Gastrocnemius medialis (tissue), 4 donors: ENCODE data around the gene DTNBP1. TPM values are rescaled to one million over a fixed set of nuclear protein-coding genes. Genes with fewer than 3 reads are reported as not detected.
"Not testable (repeated sequence)": the region's sequence is repeated elsewhere in the genome, so short reads cannot be mapped to it uniquely, and the experiment has no call there.

Source experiments
- ATAC-seq, 2 donors: fragments of 150-250 bp; one replicate each; pipeline ENCODE4 v1.9.1; 2016
- DNase-seq, 2 donors: peaks; one replicate each; pipeline ENCODE4 v3.0.0-alpha.2; 2019
- H3K27ac ChIP-seq, 4 donors: fragments of 200-600 bp; sonication (generic); 1 replicate in 1 of 4; 2 replicates in 3 of 4; pipeline ENCODE4 v1.5.1; 2016 to 2018; ENCODE audit warnings: mild to moderate bottlenecking in 2 of 4, moderate library complexity in 1 of 4
- H3K27me3 ChIP-seq, 3 donors: fragments of 200-600 bp; sonication (generic) in 2 of 3; 1 replicate in 1 of 3; 2 replicates in 2 of 3; pipeline versions ENCODE4 v1.5.1 to v1.6.0; 2016 to 2019; ENCODE audit warnings: mild to moderate bottlenecking in 1 of 3, moderate library complexity in 1 of 3
- H3K36me3 ChIP-seq, 2 donors: fragments of 200-600 bp; sonication (generic) in 1 of 2; one replicate each; pipeline ENCODE4 v1.5.1; 2017 to 2018
- H3K4me1 ChIP-seq, 2 donors: fragments of 200-600 bp; sonication (generic) in 1 of 2; one replicate each; pipeline ENCODE4 v1.5.1; 2016 to 2017; ENCODE audit warnings: mild to moderate bottlenecking in 2 of 2
- H3K4me3 ChIP-seq, 4 donors: fragments of 200-600 bp; sonication (generic) in 3 of 4; 1 replicate in 1 of 4; 2 replicates in 3 of 4; pipeline ENCODE4 v1.5.1; 2016 to 2019; ENCODE audit warnings: mild to moderate bottlenecking in 2 of 4
- H3K9me3 ChIP-seq, 3 donors: fragments of 200-600 bp; sonication (generic) in 2 of 3; 1 replicate in 1 of 3; 2 replicates in 2 of 3; pipeline ENCODE4 v1.5.1; 2016 to 2019
- CTCF ChIP-seq, 5 experiments: fragments of 450-650 bp in 3 of 5; fragments of 200-600 bp in 2 of 5; sonication (generic) in 2 of 5; IDR thresholded peaks in 4 of 5; conservative IDR thresholded peaks in 1 of 5; 1 replicate in 4 of 5; 2 replicates in 1 of 5; pipeline ENCODE4 v1.5.1; 2016 to 2019; ENCODE audit warnings: antibody characterized with exemption in 5 of 5, mild to moderate bottlenecking in 3 of 5, moderate library complexity in 3 of 5
- POLR2A ChIP-seq, 2 donors: fragments of 450-650 bp; IDR thresholded peaks; one replicate each; pipeline ENCODE4 v1.6.1; 2017; ENCODE audit warnings: antibody characterized with exemption in 2 of 2, mild to moderate bottlenecking in 2 of 2, moderate library complexity in 2 of 2
- in situ Hi-C, 4 donors: fragments of 200-750 bp; cut with MboI; loops; one replicate each; pipeline versions ENCODE4 v1.15.0 to v1.8.0; 2017; ENCODE audit warnings: low sequenced_read_pairs in 4 of 4
- intact Hi-C: fragments of 100-400 bp; cut with DNase I; formaldehyde crosslinking; loops from one replicate; pipeline ENCODE4 v1.15.1; 2023; ENCODE audit warnings: low total_unique reads
- total RNA-seq, 4 donors: library from RNA; depleted of rRNA; stranded (reverse); fragments of >200 nt; gene quantifications; one replicate each; pipeline versions ENCODE4 v1.1.0 to v1.2.3, GENCODE V29; 2016

The DTNBP1 gene
- total RNA-seq, 4 donors from 2014 or later, result 5.2 to 33.5 (median 12.5) TPM

DNA sequence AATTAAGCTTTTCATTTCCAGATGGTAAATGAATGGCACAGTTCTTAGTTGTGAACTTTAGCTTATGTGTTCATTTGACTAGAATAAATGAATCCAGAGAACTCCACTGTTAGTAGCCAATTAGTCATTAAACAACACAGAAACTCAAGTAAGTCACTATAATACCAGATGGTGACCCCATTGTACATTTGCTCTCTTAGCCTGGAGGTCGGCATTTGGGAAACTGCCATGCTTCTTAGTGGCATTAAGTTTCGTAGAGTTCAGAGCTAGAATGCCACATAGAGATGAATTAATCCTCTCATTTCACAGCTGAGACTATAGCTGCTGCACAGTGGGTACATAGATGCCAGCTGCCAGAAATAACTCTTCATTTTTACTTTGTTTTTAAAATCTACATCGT is 10.8 kb upstream of the DTNBP1 start:
- in situ Hi-C loops, result no loop called here
- Histone ChIP-seq H3K4me1 (peaks cover 39 to 45% of the 10 kb centered on the region in 2 donors), H3K9me3 (no peaks in the 10 kb centered on the region), H3K36me3 (no peaks in the 10 kb centered on the region), H3K27me3 (no peaks in the 10 kb centered on the region), H3K27ac (peak overlapping the region; percentile 79 to 84 (median 84)), H3K4me3 (no peak overlapping the region)
- ATAC-seq (no peak), DNase-seq (no peak)
- intact Hi-C loops, result no loop called here
- no peak for TF ChIP-seq CTCF (IDR thresholded peaks at IDR 0.05 in 4 of 5, conservative IDR thresholded peaks at IDR 0.05 in 1 of 5)
- no peak for TF ChIP-seq POLR2A (IDR thresholded peaks at IDR 0.05)

- in situ Hi-C loops, result no loop called here
- Histone ChIP-seq H3K36me3 (no peaks in the 10 kb centered on the region), H3K27ac (peak overlapping the region; percentile 52 to 84 (median 81)), H3K27me3 (no peaks in the 10 kb centered on the region), H3K4me3 (no peak overlapping the region), H3K4me1 (peaks cover 39 to 45% of the 10 kb centered on the region in 2 donors), H3K9me3 (no peaks in the 10 kb centered on the region)
- DNase-seq (no peak), ATAC-seq (no peak)
- no peak for TF ChIP-seq CTCF (IDR thresholded peaks at IDR 0.05 in 4 of 5, conservative IDR thresholded peaks at IDR 0.05 in 1 of 5)
- TF ChIP-seq POLR2A (IDR thresholded peaks at IDR 0.05), result no peak
- intact Hi-C loops, result no loop called here
Measured at GRCh38 chr6:15672818-15673217, 10.0 kb upstream of the DTNBP1 start.

- no peak for TF ChIP-seq CTCF (IDR thresholded peaks at IDR 0.05 in 4 of 5, conservative IDR thresholded peaks at IDR 0.05 in 1 of 5)
- no peak for TF ChIP-seq POLR2A (IDR thresholded peaks at IDR 0.05)
- Histone ChIP-seq H3K27me3 (no peaks in the 10 kb centered on the region), H3K27ac (peak overlapping the region; percentile 49 to 84 (median 68)), H3K36me3 (no peaks in the 10 kb centered on the region), H3K4me1 (peaks cover 39 to 45% of the 10 kb centered on the region in 2 donors), H3K4me3 (no peak overlapping the region), H3K9me3 (no peaks in the 10 kb centered on the region)
- peak; percentile 56 to 60 for ATAC-seq
- in situ Hi-C loops (no loop called here), intact Hi-C loops (no loop called here)
- DNase-seq, result no peak
Measured at GRCh38 chr6:15672291-15672690, 9.5 kb upstream of the DTNBP1 start.

GRCh38 chr6:15668918-15669317 is 6.1 kb upstream of the DTNBP1 start:
- TF ChIP-seq POLR2A (IDR thresholded peaks at IDR 0.05) (no peak), CTCF (IDR thresholded peaks at IDR 0.05 in 4 of 5, conservative IDR thresholded peaks at IDR 0.05 in 1 of 5) (no peak)
- H3K27me3 ChIP-seq, result no peaks in the 10 kb centered on the region
- H3K27ac ChIP-seq, result no peak overlapping the region
- no peak for DNase-seq
- intact Hi-C loops, result no loop called here
- no peaks in the 10 kb centered on the region for H3K9me3 ChIP-seq
- ATAC-seq, result no peak
- peaks cover 22 to 24% of the 10 kb centered on the region in 2 donors for H3K4me1 ChIP-seq
- H3K36me3 ChIP-seq, result no peaks in the 10 kb centered on the region
- in situ Hi-C loops, result no loop called here
- H3K4me3 ChIP-seq, result no peak overlapping the region

DNA sequence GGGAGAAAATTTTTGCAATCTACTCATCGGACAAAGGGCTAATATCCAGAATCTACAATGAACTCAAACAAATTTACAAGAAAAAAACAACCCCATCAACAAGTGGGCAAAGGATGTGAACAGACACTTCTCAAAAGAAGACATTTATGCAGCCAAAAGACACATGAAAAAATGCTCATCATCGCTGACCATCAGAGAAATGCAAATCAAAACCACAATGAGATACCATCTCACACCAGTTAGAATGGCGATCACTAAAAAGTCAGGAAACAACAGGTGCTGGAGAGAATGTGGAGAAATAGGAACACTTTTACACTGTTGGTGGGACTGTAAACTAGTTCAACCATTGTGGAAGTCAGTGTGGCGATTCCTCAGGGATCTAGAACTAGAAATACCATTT is 4.1 kb upstream of the DTNBP1 start:
- intact Hi-C loops, H3K4me3 ChIP-seq, H3K4me1 ChIP-seq, in situ Hi-C loops, H3K9me3 ChIP-seq, H3K36me3 ChIP-seq, DNase-seq, ATAC-seq, H3K27me3 ChIP-seq, H3K27ac ChIP-seq: not testable (repeated sequence)
